ENCODE measurements around the gene INSL6.
"Not testable (repeated sequence)": the region's sequence is repeated elsewhere in the genome, so short reads cannot be mapped to it uniquely, and the experiment has no call there.

The INSL6 gene
- 0 to 0.77 (median 0) reads per million in 17 experiments for total RNA-seq

GRCh38 chr9:5185220-5185840 lies at the start of gene INSL6:
TSS of gene INSL6 (minus strand) at chr9:5185639. CDS start at chr9:5185602, 37 bp downstream.
- DNase-seq = no peak

- no peak for DNase-seq
Measured at GRCh38 chr9:5231212-5231611, 45.8 kb upstream of the INSL6 start, which contains the start of gene INSL4. TSS of gene INSL4 (plus strand) at chr9:5231419. CDS start at chr9:5231524, 105 bp downstream.

GRCh38 chr9:5230554-5230953 lies 45.1 kb upstream of the INSL6 start:
- no peak for DNase-seq

GRCh38 chr9:5205071-5205470 lies 19.6 kb upstream of the INSL6 start:
- DNase-seq = no peak

DNA sequence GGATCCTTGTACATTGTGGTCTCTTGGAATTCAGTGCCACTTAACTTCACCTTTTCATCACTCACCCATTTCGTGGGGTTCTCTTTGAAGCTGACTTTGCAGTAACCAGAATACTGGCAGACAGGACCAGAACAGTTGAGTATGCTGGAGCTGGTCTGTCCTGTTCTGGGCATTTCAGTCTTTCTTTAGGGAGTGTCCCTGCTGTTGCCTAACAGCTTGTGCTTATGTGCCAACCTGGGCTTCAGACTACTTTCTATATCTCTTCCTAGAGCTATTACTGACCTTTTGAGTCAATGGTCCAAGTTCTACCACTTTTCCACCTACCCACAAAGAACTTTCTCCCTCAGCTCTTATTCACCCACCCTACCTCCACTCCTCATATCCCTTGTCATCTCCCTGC lies 10.0 kb upstream of the INSL6 start:
- DNase-seq = no peak

DNA sequence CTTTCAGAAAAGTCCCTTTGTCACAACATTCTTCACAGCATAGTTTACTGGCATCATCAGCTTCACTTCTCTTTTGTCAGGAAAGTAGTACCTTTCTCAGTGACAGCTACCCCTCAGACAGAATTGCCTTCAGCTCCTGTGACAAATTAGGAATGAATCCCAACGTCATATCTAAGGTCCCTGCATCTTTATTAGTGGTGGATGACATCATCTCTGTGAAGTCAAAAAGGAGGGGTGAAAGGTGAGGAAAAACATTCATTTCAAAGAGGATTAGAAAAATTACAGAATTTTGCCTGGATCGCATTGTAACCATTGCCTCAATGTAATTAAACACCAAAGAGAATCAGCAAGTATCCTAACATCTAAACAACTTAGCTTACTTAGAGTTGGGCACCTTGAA lies 7.9 kb upstream of the INSL6 start:
- no peak for DNase-seq

DNA sequence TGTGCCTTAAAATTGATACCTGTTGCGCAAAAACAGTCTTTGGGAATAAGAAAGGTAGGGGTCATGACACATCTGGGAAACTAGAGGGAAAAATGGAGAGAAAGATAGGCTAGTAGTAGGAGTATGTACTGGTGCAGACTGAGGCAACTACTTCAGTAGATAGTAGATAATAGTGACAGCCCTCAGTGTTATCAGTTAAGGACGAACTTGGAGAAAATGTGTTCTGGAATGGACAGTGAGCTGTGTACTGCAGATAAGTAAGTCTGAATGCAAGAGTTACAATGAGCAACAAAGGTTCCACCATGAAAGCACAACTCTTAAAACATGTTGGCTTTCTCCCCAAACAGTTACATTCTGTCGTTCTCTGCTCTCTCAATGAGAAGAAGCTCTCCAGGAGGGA lies 6.5 kb upstream of the INSL6 start:
- DNase-seq = no peak

DNA sequence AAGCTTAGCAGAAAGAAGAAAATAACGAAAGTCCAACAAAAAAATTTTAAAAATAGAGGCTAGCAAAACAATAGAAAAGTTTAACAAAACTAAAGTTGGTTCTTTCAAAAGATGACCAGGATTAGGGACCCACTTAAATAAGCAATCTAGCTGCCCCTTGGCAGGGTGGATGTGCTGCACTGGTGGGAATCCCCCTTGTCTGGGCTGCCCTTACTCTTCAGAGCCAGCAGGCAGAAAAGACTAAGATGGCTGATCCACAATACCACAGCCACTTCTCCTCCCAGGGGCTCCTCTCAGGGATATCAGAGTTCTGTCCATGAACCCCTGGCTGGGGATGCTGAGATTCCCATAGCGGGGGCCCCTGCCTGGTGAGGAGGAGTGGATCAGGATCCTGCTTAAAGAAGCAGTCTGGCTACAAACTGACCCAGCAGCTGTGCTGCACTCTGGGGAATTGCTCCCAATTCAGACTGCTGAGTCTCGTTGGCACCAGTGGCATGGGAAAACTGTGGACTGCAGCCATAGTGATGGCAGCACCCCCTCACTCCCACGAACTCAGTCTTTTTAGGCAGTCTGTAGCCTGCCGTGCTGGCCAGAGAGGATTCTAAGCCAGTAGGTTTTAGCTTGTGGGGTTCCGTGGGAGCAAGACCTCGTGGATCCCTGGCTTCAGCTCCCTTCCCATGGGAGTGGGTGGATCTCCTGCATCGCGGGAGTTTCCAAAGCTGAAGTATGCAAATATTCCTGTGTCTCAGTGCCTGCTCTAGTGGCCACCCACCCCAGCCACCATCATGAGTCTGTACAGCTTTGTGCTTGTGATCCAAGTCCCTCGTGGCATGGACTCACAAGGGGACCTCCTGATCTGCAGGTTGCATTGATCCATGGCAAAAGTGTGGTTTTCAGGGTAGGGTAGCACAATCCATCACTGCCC lies 2.9 kb upstream of the INSL6 start:
- no peak for DNase-seq

DNA sequence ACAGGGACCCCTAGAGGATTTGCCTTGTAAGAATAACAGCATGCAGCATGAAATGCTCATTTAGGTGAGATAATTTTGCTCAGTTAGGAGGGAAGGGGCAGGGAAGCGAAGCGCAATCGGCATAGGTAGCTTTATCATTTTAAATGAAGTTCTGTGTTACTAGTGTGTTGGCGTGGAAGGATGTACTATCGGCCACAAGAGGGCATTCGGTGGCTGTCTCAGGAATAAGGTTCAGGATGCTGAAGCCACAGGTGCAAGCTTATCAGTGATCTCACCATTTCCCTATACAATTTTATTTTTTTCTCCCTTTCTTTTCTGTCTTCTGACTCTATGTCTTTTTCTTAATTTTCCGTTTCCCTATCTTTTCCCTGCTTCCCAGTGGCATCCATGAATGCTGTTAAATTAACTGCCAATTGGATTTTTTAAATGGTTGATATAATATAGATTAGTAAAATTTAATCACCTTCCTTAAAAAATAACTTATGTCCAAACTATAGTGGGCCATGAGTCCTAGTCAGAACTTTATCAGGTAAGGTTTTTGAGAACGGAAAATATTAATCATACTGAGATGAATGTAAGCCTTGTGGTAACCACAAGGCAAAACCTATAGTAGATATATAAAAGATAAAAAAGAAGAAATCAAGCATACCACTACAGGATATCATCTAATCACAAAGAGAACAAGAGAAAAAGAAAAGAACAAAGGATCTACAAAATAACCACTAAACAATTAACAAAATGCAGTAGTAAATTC lies 1.2 kb upstream of the INSL6 start:
- DNase-seq = peak; percentile 47 to 67 (median 60)

- no peak for DNase-seq
Measured at GRCh38 chr9:5184776-5185175, 663 bp downstream of the INSL6 start.

GRCh38 chr9:5180631-5181030 lies 4.8 kb downstream of the INSL6 start:
- DNase-seq = not testable (repeated sequence)

DNA sequence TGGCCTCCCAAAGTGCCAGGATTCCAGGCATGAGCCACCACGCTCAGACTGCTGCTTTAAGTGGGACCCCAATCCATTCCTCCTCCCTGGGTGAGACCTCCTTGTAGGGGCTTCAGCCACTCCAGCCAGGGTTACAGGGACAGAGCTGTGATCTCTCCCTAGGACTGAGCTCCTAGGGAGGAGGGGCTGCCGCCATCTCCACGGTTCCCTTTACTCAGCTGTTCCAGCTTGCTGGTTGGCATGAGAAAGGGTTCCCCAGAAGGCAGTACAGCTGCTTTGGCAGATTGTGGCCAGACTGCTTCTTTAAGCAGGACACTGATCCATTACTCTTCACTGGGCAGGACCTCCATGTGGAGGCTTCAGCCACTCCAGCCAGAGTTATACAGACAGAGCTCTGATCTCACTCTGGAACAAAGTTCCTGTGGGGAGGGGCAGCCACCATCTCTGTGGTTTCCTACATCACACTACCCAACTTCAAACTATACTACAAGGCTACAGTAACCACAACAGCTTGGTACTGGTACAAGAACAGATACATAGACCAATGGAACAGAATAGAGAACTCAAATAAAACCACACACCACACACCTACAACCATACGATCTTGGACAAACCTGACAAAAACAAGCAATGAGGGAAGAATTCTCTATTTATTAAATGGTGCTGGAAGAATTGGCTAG lies 7.2 kb downstream of the INSL6 start:
- no peak for DNase-seq

- no peak for DNase-seq
Measured at GRCh38 chr9:5146241-5146640, 39.2 kb downstream of the INSL6 start.

DNA sequence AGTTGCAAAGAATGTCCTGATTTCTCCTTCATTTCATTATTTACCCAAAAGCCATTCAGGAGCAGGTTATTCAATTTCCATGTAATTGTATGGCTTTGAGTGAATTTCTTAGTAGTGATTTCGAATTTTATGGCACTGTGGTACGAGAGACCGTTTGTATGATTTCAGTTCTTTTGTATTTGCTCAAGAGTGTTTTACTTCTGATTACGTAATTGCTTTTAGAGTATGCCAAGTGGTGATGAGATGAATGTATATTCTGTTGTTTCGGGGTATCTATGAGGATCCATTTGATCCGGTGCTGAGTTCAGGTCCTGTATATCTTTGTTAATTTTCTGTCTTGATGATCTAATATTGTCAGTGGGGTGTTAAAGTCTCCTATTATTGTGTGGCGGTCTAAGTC lies 41.2 kb downstream of the INSL6 start:
- no peak for DNase-seq

DNA sequence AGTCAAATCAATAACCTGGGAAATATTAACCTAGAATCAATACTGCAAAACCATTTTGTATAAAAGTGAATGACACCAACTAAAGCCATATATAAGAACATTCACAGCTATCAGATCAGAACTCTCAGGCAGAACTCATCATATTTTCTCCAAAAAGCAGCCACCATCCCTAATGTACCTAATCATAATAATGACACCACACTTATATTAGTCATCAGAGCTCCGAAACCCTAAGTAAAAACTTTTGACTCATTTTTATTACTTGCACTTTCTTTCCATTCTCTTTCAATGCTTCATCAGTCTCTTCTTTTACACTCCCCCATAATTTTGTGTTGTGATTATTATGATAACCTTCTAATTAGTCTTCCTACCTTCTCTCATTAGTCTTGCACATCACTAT lies 45.3 kb downstream of the INSL6 start:
- DNase-seq = no peak

DNA sequence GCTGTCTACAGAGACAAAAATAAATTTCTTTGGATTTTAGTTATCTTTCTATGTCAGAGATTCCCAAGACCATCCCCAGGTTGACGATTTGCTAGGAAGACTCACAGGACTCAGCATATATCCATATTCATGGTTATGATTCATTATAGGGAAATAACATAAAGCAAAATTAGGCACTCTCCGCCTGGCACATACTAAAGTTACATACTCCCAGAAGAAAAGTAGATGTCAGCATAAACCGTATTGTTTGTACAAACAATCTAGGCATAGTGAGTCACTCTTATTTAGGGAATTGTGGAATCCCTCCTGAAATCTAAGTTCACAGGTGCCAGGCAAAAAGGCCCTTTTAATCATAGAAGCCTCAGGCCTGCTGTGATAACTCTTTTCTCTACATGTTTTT lies 62.9 kb downstream of the INSL6 start:
- DNase-seq = no peak

DNA sequence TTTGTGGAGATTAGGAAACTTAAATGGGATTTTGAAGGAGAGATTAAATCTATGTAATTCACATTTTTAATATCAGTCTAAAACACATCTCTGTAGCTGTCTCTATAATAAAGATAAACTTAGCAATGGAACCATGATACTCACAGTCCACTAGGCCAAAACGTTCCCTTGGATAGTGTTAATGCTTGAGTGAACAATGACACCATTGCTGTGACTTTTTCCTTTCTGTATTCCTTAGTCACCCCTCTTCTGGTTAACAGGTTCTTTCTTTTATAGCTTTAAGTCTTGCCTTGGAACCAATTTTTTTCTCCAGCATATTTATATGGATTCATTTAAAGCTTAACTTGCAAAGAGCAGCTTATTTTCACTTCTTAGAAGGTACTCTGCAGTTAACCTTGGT lies 63.3 kb downstream of the INSL6 start:
- no peak for DNase-seq

GRCh38 chr9:5113994-5114748 lies 71.3 kb downstream of the INSL6 start:
- no peak for DNase-seq
